CD4-positive, alpha-beta T cell treated with Interleukin-6 at 100 ng/mL for 8 hours (primary cell): ENCODE data around the gene DIO3.

Experiments used
- DNase-seq: peaks from one replicate; pipeline ENCODE4 v3.0.0-alpha.2; 2020; ENCODE audit warnings: mixed read lengths, low spot score

DIO3 gene

GRCh38 chr14:101583715-101584054 is 22.4 kb downstream of the DIO3 start:
- DNase-seq: no peak

GRCh38 chr14:101584055-101584859 is 23.0 kb downstream of the DIO3 start:
- no peak for DNase-seq

GRCh38 chr14:101585211-101585610 is 23.9 kb downstream of the DIO3 start:
- no peak for DNase-seq

GRCh38 chr14:101586531-101587430 is 25.5 kb downstream of the DIO3 start:
- no peak for DNase-seq

GRCh38 chr14:101587441-101587911 is 26.2 kb downstream of the DIO3 start:
- no peak for DNase-seq

- no peak for DNase-seq
Observed at GRCh38 chr14:101588286-101588975, 27.1 kb downstream of the DIO3 start.

GRCh38 chr14:101588990-101589389 is 27.7 kb downstream of the DIO3 start:
- no peak for DNase-seq

GRCh38 chr14:101589486-101590015 is 28.3 kb downstream of the DIO3 start:
- DNase-seq: no peak

GRCh38 chr14:101590062-101590461 is 28.8 kb downstream of the DIO3 start:
- no peak for DNase-seq

- DNase-seq: no peak
Observed at GRCh38 chr14:101590616-101591015, 29.3 kb downstream of the DIO3 start.

- DNase-seq: no peak
Observed at GRCh38 chr14:101591121-101591520, 29.8 kb downstream of the DIO3 start.

- no peak for DNase-seq
Observed at GRCh38 chr14:101591582-101591981, 30.3 kb downstream of the DIO3 start.

- no peak for DNase-seq
Observed at GRCh38 chr14:101593411-101594238, 32.3 kb downstream of the DIO3 start.

- DNase-seq: no peak
Observed at GRCh38 chr14:101594511-101595148, 33.3 kb downstream of the DIO3 start.

- DNase-seq: no peak
Observed at GRCh38 chr14:101595349-101595748, 34.1 kb downstream of the DIO3 start.

- DNase-seq: peak; percentile 53
Observed at GRCh38 chr14:101595887-101596721, 34.8 kb downstream of the DIO3 start.

GRCh38 chr14:101596742-101597141 is 35.4 kb downstream of the DIO3 start:
- no peak for DNase-seq

GRCh38 chr14:101598159-101598558 is 36.9 kb downstream of the DIO3 start:
- DNase-seq: no peak

- no peak for DNase-seq
Observed at GRCh38 chr14:101598571-101599233, 37.4 kb downstream of the DIO3 start.
